Stimulated activated CD4-positive, alpha-beta T cell treated with anti-CD3 and anti-CD28 coated beads, Interleukin-4, amount 100 ng/mL, for 4 hours (primary cell): ENCODE data around the gene SLC25A40.
A peak's percentile ranks its signal among the peaks of the same experiment; 100 is the strongest.
"Not testable (repeated sequence)": the region's sequence is repeated elsewhere in the genome, so short reads cannot be mapped to it uniquely, and the experiment has no call there.

Source experiments
- DNase-seq, 2 experiments: peaks; one replicate each; pipeline ENCODE4 v3.0.0-alpha.2; 2020

SLC25A40 gene, protein sequence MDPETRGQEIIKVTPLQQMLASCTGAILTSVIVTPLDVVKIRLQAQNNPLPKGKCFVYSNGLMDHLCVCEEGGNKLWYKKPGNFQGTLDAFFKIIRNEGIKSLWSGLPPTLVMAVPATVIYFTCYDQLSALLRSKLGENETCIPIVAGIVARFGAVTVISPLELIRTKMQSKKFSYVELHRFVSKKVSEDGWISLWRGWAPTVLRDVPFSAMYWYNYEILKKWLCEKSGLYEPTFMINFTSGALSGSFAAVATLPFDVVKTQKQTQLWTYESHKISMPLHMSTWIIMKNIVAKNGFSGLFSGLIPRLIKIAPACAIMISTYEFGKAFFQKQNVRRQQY

DNA sequence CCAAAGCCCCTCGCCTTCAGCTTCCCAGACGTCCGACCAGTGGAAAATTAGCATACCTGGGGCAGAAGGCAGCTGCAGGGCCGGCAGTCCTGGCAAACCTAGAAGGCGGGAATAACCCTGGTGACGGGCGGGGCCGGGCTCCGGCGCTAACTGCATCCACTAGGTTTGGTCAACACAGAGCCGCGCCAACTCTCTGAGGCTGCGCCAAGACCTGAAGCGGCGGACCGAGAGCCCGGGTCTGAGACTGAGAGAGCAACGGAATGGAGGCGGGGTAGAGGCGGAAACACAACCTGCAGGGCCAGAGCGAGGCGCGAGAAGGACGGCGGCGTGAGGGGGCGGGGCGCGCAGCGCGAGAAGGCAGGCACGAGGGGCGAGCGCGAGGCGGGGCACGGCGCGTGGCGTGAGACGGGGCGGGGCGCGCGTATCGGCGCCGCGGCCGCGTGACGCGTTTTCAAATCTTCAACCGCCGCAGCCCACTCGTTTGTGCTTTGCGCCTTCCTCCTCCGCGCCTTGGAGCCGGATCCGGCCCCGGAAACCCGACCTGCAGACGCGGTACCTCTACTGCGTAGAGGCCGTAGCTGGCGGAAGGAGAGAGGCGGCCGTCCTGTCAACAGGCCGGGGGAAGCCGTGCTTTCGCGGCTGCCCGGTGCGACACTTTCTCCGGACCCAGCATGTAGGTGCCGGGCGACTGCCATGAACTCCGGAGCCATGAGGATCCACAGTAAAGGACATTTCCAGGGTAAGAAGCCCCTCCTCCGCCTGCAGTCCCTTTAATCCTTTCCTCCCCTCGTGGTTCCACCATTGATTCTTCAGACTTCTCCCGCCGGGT lies at the start of gene SLC25A40, which contains the start of gene DBF4:
Gene SLC25A40, minus strand, starts transcription at position 321 of the 829 bp plus-strand sequence. CDS start 17,633 bp downstream, outside the sequence.
Gene DBF4, plus strand, starts transcription at position 454 of the 829 bp plus-strand sequence. Its CDS starts 240 bp downstream, at position 694.
- peak; percentile 91 to 94 for DNase-seq

- not testable (repeated sequence) for DNase-seq
Measured at GRCh38 chr7:87922759-87923395, 46.7 kb upstream of the SLC25A40 start.

- DNase-seq, result no peak
Measured at GRCh38 chr7:87920578-87920977, 44.4 kb upstream of the SLC25A40 start.

DNA sequence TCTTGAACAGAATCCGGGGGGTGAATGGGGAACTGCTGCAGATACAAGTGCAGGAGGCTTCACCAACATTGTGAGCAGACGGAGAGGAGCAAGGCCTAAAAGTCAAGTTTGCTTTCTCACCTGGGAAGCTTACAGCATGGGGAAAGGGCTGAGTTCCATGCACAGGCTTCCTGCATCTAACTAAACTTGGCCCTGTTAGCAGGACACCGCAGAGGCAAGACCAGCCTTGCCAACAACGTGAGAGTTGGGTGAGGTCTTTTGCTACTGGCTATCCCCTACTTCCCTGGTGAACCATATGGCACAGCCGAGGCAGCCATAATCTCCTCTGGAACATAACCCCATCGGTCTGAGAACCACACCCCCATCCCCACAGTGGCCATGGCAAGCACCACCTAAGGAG lies 43.7 kb upstream of the SLC25A40 start:
- DNase-seq, result no peak

DNA sequence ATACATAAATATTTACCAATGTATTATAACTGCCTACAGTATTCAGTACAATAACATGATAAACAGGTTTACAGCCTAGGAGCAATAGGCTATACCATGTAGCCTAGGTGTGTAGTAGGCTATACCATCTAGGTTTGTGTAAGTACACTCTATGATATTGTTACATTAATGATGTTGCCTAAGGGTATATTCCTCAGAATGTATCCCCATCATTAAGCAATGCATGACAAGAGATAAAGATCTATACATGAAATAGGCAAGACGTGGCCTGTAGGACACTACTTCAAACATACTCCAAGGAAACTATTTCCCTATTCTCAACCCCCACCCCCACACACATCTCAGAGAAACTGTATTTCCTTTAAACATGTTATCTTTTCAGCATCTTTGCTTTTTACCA lies 42.6 kb upstream of the SLC25A40 start:
- DNase-seq, result no peak

DNA sequence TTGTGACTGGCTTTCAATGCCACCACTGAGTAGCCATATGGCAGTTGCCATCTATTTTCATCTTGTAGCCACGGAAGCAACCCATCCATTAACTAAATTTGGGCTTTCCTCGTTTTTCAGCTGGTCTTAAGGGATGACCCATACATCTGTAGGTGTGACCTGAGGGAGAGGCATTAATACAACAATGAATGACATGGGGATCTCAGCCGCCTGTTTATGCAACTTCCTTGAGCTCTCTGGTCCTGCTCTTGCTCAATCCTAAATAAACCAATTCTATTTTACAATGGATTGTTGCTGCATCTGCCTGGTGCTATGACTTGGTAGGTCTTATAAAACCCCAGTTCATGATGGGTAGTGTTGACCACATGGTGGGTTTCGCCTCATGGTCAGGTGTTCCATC lies 36.0 kb upstream of the SLC25A40 start:
- DNase-seq, result no peak

GRCh38 chr7:87908814-87909213 lies 32.7 kb upstream of the SLC25A40 start:
- DNase-seq, result not testable (repeated sequence)

DNA sequence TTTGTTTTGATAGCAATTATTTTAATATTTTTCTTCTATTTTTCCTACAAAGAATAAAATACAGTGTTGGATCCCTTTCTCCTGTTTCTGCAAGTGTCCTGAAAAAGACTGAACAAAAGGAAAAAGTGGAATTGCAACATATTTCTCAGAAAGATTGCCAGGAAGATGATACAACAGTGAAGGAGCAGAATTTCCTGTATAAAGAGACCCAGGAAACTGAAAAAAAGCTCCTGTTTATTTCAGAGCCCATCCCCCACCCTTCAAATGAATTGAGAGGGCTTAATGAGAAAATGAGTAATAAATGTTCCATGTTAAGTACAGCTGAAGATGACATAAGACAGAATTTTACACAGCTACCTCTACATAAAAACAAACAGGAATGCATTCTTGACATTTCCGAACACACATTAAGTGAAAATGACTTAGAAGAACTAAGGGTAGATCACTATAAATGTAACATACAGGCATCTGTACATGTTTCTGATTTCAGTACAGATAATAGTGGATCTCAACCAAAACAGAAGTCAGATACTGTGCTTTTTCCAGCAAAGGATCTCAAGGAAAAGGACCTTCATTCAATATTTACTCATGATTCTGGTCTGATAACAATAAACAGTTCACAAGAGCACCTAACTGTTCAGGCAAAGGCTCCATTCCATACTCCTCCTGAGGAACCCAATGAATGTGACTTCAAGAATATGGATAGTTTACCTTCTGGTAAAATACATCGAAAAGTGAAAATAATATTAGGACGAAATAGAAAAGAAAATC lies 31.2 kb upstream of the SLC25A40 start:
- DNase-seq, result not testable (repeated sequence)

- DNase-seq, result no peak
Measured at GRCh38 chr7:87899255-87899654, 23.1 kb upstream of the SLC25A40 start.

- no peak for DNase-seq
Measured at GRCh38 chr7:87895363-87895762, 19.2 kb upstream of the SLC25A40 start.

DNA sequence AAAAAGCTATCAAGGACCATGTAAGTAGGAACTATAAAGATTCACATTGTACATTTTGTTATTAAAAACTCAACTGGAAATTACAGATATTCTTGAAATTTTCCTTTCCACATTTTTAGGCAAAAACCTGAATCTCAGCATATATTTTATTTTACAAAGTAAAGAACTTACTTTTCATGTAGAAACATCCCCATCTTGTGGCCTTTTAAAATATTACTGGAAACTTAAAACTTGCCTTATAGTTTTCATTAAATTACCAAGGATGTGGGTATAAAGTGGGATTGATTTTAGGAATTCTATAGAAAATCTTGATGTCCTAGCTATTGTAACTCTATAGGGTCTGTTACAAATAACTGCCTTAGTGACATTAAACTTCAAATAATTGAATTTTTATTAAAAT lies 10.7 kb upstream of the SLC25A40 start:
- no peak for DNase-seq

DNA sequence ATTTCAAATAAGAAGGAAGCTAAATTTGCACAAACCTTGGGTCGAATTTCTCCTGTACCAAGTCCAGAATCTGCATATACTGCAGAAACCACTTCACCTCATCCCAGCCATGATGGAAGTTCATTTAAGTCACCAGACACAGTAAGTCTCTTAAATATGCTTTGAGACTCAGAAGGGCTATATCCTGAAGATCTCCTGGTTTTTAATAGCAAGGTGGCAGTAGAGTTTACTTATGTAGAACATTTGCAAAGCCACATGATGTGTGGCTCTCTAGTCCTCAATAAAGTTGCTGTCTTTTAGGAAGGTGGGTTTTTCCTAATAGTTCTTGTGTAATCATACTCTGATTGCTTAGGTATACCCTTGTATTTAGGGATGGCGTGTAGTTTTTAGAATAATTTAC lies 8.9 kb upstream of the SLC25A40 start:
- DNase-seq, result no peak

- DNase-seq, result no peak
Measured at GRCh38 chr7:87882151-87882937, 6.2 kb upstream of the SLC25A40 start.

DNA sequence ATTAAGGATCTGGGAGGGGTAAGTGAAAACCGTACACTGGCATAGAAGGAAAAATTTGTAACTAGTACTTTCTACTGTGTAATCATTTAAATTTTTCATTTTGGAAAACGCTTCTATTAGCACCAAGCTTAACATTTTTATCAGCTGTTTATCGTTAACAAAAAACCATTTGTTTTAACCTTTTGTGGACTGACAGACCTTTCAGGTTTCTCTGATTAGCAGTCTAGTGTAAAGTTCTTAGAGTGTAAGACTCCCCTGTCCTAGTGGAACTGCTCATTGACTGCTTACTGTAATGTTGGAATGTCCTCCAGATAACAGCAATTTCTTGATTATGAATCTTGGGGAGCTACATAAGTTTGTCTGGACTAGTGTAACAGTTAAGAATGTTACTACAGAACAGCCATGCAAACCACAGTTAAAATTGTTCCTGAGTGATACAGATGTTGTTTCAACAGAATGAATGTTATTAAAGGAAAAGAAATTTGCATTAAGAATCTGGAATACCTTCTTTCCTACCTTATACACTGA lies 2.1 kb upstream of the SLC25A40 start:
- no peak for DNase-seq

DNA sequence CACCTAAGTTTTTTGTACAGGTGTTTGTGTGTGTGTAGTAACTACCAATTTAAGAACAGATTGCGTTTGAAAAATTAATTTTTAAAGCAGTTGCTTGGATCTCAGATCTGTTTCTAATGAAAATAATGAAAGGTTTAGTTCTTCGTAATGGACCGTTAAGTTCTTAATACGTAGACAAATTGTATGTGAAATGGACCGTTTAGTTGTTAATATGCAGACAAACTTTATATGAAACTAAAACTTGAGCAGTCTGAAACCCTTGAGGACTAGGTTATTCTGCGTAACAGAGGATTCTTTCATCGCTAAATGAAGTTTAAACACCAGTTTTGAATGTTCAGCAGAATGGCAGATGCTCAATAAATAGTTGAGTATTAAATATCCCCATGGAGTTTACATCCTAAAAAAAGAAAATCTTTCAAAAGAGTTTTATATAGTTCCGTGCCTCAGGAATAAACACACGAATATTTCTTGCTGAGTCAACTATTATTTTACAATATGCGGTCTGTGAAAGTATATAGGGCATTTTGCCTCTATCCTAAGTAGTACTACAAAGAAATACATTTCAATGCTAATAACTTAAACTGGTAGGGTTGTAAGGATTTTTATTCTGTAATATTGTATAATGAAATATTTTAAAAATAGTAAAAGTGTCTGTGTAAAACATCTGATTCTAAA lies 1.3 kb upstream of the SLC25A40 start:
- DNase-seq, result no peak

DNA sequence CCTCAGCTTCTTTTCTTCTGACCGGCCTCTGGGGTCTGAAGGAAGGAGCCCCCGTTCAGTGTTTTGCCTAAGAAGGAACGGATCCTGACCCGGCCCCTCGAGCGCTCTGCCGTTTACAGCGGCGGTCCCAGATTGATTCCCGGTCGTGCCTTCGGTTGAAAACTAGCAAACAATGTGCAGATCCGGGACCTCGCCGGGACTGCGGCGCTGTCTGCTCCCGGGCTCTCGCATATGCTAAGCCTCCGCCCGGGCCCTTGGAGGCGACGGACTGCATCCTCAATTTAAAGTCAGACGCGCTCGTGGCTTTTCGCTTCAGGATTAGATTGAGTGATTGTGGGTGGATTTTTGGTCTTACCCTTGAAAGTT lies 692 bp upstream of the SLC25A40 start:
- peak; percentile 26 to 42 for DNase-seq

DNA sequence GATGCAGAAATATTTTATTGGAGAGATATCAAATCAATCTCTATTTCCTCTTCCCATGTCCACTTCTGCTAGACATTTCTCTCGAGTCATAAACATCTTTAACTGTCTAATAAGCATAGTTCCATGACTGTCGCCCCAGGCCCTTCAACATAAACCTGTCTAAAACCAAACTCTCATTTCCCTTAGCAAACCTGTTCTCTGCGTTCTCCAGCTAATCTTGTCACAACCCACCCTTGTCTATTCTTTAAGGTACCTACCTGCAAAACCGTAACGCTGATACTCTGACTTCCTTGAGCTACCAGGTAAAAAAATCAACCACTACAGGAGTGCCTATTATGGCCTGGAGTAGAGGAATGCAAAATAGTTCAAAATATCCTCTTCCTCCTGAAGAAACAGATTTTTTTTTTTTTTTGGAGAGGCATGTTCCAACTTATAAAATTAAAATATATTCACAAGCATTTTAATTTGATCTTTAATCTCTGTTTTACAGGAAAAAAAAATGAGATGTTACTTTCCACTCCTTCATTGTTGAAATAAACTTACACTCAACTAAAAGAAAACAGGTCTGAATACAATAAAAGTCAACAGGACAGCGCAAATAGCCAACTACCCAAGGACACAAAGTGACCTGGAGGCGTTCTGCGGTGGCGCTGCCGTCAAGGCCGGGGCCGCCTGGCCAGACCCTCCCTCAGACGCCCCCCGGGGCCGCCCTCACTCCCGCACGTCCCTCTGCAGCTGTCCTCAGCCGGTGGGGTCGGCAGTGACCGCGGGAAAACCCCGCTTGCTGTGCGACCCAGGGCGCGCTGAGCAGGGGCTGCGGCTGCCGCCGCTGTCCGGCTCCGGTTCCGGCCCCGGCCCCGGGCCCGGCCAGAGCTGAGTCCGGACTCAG lies 765 bp downstream of the SLC25A40 start:
- no peak for DNase-seq

GRCh38 chr7:87874066-87874465 lies 2.1 kb downstream of the SLC25A40 start:
- no peak for DNase-seq

GRCh38 chr7:87873328-87873727 lies 2.8 kb downstream of the SLC25A40 start:
- DNase-seq, result not testable (repeated sequence)

DNA sequence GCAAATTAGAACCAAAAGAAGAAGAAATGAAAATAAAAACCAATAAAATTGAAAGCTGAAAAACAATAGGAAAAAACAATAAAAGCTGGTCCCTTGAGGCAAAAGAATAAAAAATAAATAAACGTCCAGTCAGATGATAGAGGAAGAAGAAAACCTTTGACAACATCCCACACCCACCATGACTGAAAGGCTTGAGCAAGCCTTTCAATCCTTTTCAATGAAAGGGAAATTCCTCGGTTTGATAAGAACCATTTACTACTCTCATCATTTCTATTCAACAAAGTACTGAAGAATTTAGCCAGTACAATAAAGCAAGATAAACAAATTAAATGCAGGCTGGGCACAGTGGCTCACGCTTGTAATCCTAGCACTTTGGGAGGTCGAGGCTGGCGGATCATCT lies 3.8 kb downstream of the SLC25A40 start:
- DNase-seq, result no peak
